Choroid plexus epithelial cell (primary cell): ENCODE results near the gene CTAGE9.

Experiments
- DNase-seq: peaks from one replicate; pipeline ENCODE4 v3.0.0-alpha.2; 2010; ENCODE audit warnings: low read depth
- H3K4me3 ChIP-seq: 2 replicates; pipeline ENCODE4 v1.5.1; 2011; ENCODE audit warnings: low read depth, mild to moderate bottlenecking, control low read depth, low read length, moderate library complexity
- TF ChIP-seq, protein P1 (sequence below): conservative IDR thresholded peaks from 2 replicates; pipeline ENCODE4 v1.5.1; 2011; ENCODE audit warnings: low read depth, mild to moderate bottlenecking, control low read depth, inconsistent platforms, low read length, moderate library complexity

The CTAGE9 gene

DNA sequence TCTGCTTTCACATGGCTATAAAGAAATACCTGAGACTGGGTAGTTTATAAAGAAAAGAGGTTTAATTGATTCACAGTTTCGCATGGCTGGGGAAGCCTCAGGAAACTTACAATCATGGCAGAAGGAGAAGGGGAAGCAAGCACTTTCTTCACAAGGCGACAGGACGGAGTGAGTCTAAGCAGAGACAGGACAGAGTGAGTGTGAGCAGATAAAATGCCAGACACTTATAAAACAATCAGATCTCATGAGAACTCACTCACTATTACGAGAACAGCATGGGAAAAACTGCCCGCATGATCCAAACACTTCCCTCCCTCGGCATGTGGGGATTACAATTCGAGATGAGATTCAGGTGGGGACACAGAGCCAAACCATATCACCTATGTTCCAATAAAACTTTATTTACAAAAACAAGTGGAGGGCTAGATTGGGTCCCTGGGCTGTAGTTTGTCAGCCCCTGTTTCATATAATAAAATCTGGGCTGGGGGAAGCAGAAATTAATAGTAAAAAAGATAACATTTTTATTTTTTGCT is 37.1 kb upstream of the CTAGE9 start:
- H3K4me3 ChIP-seq: no peak overlapping the region
- no peak for DNase-seq

DNA sequence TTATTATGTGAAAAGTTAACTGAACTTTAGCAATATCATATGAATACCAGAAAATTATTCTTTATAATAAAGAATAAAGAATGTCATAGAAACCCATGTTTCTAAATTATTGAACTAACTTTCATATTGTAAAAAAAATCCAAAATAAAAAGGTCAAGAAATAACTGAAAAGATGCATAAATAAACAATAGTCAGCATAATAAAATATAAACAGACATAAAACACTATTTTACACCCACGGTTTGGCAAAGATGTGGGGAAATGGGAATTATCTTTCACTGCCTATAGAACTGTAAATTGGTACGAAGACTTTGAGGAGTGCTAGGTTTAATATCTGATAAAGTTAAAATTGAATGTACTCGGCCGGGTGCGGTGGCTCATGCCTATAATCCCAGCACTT is 34.7 kb upstream of the CTAGE9 start:
- TF ChIP-seq, protein P1, sequence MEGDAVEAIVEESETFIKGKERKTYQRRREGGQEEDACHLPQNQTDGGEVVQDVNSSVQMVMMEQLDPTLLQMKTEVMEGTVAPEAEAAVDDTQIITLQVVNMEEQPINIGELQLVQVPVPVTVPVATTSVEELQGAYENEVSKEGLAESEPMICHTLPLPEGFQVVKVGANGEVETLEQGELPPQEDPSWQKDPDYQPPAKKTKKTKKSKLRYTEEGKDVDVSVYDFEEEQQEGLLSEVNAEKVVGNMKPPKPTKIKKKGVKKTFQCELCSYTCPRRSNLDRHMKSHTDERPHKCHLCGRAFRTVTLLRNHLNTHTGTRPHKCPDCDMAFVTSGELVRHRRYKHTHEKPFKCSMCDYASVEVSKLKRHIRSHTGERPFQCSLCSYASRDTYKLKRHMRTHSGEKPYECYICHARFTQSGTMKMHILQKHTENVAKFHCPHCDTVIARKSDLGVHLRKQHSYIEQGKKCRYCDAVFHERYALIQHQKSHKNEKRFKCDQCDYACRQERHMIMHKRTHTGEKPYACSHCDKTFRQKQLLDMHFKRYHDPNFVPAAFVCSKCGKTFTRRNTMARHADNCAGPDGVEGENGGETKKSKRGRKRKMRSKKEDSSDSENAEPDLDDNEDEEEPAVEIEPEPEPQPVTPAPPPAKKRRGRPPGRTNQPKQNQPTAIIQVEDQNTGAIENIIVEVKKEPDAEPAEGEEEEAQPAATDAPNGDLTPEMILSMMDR: no peak
- H3K4me3 ChIP-seq: no peak overlapping the region
- no peak for DNase-seq

More for the DNA sequence above, 37.1 kb upstream of the CTAGE9 start:
- TF ChIP-seq, protein P1: no peak

DNA sequence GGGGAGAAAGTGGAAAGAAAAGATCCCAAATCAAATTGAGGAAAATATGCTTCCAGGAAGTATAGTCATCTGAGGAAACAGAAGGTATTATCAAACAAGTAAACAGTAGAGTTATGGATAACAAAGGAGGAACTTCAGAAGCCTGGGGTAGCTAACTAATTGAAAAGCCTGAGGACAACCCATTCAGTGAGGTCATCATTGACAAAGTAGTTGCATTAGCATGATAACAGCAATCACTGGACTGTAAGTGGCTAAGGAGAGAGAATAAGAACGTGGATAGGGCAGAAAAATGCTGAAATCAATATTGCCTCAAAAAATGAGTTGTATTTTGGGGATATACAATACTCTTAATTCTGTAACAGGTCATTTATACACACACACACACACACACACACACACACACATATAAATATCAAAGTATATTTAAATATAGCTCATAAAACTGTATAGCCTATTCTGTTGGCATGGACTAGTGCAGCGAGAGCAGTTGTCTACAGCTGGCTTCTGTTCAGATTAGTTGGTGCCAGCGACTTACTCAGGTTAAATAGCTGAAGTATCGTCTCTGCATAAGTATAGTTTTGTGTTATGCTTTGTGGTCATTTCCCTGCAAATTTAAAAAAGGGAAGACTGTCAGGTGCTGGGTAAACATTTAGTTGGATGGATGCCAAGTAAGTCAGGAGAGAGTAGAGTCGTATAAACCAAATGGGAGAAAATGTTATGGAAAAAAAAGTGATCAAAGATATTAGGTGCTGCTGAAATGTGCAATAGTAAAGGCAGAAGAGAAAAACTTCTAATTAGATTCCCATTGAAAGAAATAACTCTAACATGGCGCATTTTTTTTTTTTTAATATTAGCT is 33.8 kb upstream of the CTAGE9 start:
- TF ChIP-seq, protein P1: no peak
- DNase-seq: no peak

DNA sequence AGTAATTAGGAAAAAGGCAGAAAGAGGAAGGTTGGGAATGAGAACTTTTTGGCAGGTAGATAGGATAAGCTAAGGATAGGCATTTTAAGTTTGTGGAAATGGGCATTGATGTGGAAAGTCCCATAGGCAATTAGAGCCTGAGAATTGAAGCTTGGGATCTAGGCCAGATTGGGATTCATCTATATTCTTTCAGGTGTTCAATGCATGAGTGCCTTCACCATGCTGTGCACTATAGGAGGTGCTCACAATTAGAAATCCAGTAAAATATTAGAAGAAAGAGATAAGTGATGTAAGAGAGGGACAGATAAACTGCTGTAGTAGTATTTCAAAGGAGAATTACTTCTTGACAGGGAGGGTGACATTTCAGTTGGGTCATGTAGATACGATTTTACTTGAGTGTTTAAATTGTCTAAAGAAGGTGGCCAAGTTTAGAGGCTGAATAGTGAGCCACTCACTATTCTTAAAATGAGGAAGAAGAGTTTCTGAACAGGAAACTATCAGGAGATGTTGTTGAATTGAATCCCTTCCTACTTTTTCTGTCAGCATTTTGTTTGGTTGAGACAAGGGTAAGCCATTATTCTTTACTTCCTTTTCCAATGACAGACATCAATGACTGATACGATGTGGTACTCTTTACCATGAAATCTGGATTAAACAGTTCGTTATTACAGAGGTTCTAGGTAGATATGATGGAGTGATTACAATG is 31.0 kb upstream of the CTAGE9 start:
- no peak overlapping the region for H3K4me3 ChIP-seq
- no peak for DNase-seq
- TF ChIP-seq, protein P1: no peak

More for the DNA sequence above, 33.8 kb upstream of the CTAGE9 start:
- H3K4me3 ChIP-seq: no peak overlapping the region

DNA sequence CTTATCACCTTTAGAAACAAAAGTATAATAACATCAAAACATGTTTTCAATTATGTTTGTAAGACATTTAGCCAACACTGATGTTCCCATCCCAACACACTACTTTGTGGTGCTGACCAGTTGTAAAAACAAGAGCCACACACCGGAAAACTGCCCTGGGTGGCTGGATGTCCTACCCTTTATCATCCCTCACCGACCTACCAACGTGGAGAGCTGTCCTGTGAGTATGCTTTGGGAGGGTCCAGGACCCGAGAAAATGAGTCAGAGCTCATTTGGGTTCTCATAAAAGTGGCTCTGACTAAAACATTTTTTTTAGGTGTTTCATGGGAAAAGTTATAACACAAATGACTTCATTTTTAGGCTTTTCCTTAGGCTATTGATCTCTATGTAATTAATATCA is 29.3 kb upstream of the CTAGE9 start:
- DNase-seq: no peak
- TF ChIP-seq, protein P1: no peak
- no peak overlapping the region for H3K4me3 ChIP-seq

DNA sequence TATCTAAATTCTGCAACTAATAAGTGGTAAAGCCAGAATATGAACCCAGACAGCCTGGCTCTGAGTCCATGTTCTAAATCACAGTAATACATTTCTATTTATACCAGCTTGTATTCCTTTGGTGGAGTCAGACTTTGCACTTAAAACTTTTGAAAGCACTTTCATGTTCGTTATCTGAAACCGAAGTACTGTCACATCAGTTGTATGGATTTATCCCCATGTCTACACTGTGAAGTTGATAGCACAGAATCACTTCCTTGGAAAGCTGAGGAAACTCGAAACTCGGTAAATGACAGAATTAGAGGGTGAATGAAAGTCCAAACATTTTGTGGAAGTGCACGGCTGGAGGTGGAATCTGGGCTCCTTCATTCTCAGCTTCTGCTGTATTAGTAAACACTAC is 28.3 kb upstream of the CTAGE9 start:
- TF ChIP-seq, protein P1: no peak
- H3K4me3 ChIP-seq: no peak overlapping the region
- no peak for DNase-seq

DNA sequence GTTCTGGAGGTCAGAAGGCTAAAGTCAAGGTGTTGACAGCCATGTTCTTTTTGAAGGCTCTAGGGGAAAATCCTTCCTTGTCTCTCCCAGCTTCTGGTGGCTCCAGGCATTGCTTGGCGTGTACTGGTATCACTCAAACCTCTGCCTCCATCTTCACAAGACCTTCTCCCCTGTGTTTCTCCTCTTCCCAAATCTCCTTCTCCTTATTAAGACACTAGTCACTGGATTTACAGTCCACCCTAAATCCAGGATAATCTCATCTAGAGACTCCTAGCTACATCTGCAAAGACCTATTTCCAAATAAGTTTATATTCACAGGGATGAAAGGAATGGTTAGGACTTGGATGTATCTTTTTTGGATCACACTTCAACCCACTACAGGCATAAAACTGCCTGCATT is 26.0 kb upstream of the CTAGE9 start:
- TF ChIP-seq, protein P1: no peak
- no peak for DNase-seq
- no peak overlapping the region for H3K4me3 ChIP-seq
